AG09319 (cell line): ENCODE data around the gene EID2B.

ENCODE experiments used
- DNase-seq: peaks from one replicate; pipeline ENCODE4 v3.0.0-alpha.2; 2010; ENCODE audit warnings: low read depth; ENCODE audit errors: extremely low read depth
- CTCF ChIP-seq: IDR thresholded peaks from 2 replicates; pipeline ENCODE4 v1.5.1; 2011; ENCODE audit warnings: low read depth, mild to moderate bottlenecking, inconsistent platforms, low read length, moderate library complexity

The EID2B gene

GRCh38 chr19:39544226-39544903 lies 11.7 kb upstream of the EID2B start:
- DNase-seq, result no peak
- TF ChIP-seq CTCF, result no peak

GRCh38 chr19:39543477-39543857 lies 10.8 kb upstream of the EID2B start:
- no peak for TF ChIP-seq CTCF
- DNase-seq, result no peak

- TF ChIP-seq CTCF, result no peak
- no peak for DNase-seq
These were observed 9.6 kb upstream of the EID2B start for GRCh38 chr19:39542206-39542605.

GRCh38 chr19:39540333-39540673 lies 7.7 kb upstream of the EID2B start:
- no peak for TF ChIP-seq CTCF
- no peak for DNase-seq

- DNase-seq, result peak; percentile 90
- TF ChIP-seq CTCF, result peak; percentile 85
These were observed 7.1 kb upstream of the EID2B start, which contains the start of gene EID2 for GRCh38 chr19:39539518-39540332. TSS of gene EID2 (minus strand) at chr19:39540161. CDS start at chr19:39540079, 82 bp downstream.

- DNase-seq, result no peak
- no peak for TF ChIP-seq CTCF
These were observed 6.5 kb upstream of the EID2B start for GRCh38 chr19:39539165-39539517.

- no peak for DNase-seq
- no peak for TF ChIP-seq CTCF
These were observed 1.1 kb upstream of the EID2B start for GRCh38 chr19:39533791-39534190.
